GM12874 (cell line): ENCODE data around the gene PRC1.

Experiments used
- CTCF ChIP-seq: IDR thresholded peaks from 2 replicates; pipeline ENCODE4 v1.5.1; 2011; ENCODE audit warnings: low read depth, mild to moderate bottlenecking, control low read depth, low read length, moderate library complexity; ENCODE audit not compliant: insufficient read depth

Gene PRC1

DNA sequence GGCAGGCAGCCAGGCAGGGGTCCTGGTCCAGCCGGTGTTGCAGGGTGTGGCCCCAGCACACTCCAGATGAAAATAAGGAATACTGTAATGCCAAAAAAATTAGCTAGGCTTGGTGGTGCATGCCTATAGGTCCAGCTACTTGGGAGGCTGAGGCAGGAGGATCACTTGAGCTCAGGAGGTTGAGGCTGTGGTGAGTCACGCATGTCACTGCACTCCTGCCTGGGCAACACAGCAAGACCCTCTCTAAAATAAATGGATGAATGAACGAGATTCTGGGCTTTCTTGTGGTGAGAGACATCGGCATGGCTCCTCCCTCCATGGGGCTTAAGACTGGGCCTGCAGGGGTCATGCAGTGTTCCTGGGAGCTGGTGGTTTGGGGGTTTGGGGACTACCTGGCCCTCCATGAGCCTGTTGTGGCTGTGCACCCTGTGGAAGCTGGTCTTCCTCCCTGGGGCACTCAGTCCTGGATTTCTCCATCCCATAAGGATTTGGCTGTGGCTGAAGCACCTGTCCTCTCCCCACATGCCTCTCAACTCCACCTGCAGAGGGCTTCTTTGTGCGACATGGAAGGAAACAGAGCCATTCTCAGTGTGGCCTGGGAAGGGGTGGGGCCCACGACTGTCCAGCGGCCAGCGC lies 47.3 kb downstream of the PRC1 start:
- no peak for TF ChIP-seq CTCF

DNA sequence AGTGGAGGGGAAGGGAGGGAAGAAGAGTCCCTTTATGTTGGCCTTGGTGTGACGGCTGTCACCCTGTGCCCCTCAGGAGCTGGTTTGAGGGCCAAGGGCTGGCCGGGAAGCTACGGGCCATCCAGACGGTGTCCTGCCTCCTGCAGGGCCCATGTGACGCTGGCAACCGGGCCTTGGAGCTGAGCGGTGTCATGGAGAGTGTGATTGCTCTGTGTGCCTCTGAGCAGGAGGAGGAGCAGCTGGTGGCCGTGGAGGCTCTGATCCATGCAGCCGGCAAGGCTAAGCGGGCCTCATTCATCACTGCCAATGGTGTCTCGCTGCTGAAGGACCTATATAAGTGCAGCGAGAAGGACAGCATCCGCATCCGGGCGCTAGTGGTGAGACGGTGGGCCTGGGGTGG lies 47.8 kb downstream of the PRC1 start:
- no peak for TF ChIP-seq CTCF

GRCh38 chr15:90945091-90945490 lies 49.2 kb downstream of the PRC1 start:
- TF ChIP-seq CTCF = no peak

DNA sequence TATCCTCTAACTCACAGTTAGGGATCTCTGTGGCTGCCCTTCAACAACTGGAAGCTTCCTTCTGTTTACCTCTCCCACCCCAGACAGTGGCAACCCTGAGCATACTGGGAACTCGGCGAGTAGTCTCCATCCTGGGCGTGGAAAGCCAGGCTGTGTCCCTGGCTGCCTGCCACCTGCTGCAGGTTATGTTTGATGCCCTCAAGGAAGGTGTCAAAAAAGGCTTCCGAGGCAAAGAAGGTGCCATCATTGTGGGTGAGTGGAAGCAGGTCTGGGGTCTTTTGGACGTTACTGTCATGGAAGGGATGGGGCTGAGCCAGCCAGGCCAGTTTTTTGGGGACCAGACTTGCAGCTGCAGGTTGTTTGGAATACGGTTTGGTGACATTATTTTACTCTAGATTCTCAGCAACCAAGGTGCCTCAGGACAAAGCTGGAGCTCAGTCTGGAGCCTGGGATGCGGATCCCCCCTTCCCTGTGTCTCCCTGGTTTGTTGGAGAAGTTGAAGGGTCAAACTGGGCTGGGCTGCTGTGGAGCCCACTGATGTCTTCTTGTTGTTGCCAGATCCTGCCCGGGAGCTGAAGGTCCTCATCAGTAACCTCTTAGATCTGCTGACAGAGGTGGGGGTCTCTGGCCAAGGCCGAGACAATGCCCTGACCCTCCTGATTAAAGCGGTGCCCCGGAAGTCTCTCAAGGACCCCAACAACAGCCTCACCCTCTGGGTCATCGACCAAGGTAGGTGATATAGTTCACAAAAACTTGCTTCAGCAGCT lies 51.8 kb downstream of the PRC1 start:
- no peak for TF ChIP-seq CTCF

GRCh38 chr15:90941038-90941437 lies 53.3 kb downstream of the PRC1 start:
- no peak for TF ChIP-seq CTCF

GRCh38 chr15:90939756-90940155 lies 54.6 kb downstream of the PRC1 start:
- TF ChIP-seq CTCF = no peak

GRCh38 chr15:90938261-90938660 lies 56.1 kb downstream of the PRC1 start:
- no peak for TF ChIP-seq CTCF
